ENCODE measurements around the gene DTNBP1.

Gene DTNBP1

DNA sequence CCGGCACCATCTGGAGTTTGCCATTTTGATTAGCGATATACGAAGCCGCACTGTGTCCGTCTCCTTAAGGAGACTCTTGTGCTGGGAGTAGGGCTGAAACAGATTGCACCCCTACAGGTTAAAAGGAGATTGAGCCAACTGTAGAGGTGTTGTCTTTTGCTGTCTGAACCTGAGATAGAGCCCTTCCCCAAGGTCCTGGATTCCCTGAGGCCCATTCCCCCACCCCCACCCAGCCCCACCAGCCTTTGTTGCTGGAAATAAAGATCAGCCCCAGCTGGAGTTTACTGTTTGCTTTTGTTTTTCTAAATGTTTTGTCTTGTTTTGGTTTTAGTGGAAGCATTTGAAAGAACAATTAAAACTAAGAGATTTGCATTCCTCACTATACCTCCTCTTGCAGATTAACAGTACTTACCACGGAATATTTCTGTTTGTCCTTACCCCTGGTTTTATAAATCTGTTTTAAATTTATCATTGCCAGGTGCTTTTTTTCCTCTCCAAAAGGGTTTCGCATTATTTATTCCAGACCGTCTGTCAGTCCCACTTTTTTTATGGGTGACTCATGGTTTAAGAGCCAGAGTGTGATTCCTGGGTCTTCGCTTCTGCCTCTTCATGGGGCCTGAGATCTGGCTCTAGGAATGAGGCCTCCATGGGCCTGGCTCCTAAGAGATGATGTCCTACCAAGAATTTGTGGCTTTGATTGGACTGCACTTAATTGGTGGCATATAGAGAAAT lies 169.2 kb downstream of the DTNBP1 start:
- H3K27me3 ChIP-seq (ENCODE audit: insufficient read depth, insufficient read length): no peaks in the 10 kb centered on the region
- no peak for TF ChIP-seq YY1 (IDR thresholded peaks at IDR 0.05; ENCODE audit: insufficient read depth, insufficient read length)
- no peak for TF ChIP-seq SUZ12 (IDR thresholded peaks at IDR 0.05; ENCODE audit: extremely low read depth, insufficient read depth, insufficient read length)
- TF ChIP-seq ZNF274 (IDR thresholded peaks at IDR 0.05; ENCODE audit: low read depth, low read length): no peak
- no peaks in the 10 kb centered on the region for H3K9me3 ChIP-seq (ENCODE audit: insufficient read depth, low read length)
- H3K9ac ChIP-seq (ENCODE audit: insufficient read length, low read depth): no peak overlapping the region
- H3K36me3 ChIP-seq (ENCODE audit: insufficient read depth, insufficient read length, low read length): peaks cover 49% of the 10 kb centered on the region
- H3K4me1 ChIP-seq (ENCODE audit: insufficient read depth, insufficient read length): peaks cover 6% of the 10 kb centered on the region
- peak; percentile 58 for DNase-seq (ENCODE audit: low read depth, low spot score)
- H3K4me3 ChIP-seq (ENCODE audit: insufficient read length, low read depth): no peak overlapping the region

DNA sequence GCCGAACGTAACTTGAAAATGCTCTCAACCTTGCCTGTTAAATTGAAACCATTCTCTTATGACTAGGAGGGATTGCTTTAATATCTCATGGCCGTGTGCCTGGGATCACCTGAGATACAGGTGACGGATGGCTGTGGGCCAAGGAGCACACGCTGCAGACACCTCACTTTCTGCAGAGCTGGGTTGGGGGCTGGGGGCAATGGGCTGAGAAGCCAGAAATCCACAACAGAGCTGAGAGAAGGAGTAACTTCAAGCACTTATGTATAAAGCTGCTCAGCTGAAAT lies 170.9 kb downstream of the DTNBP1 start:
- peaks cover 6% of the 10 kb centered on the region for H3K4me1 ChIP-seq (ENCODE audit: insufficient read depth, insufficient read length)
- no peaks in the 10 kb centered on the region for H3K27me3 ChIP-seq (ENCODE audit: insufficient read depth, insufficient read length)
- no peak for DNase-seq (ENCODE audit: low read depth, low spot score)
- peaks cover 54% of the 10 kb centered on the region for H3K36me3 ChIP-seq (ENCODE audit: insufficient read depth, insufficient read length, low read length)
- no peak overlapping the region for H3K9ac ChIP-seq (ENCODE audit: insufficient read length, low read depth)
- no peaks in the 10 kb centered on the region for H3K9me3 ChIP-seq (ENCODE audit: insufficient read depth, low read length)
- no peak for TF ChIP-seq SUZ12 (IDR thresholded peaks at IDR 0.05; ENCODE audit: extremely low read depth, insufficient read depth, insufficient read length)
- no peak for TF ChIP-seq YY1 (IDR thresholded peaks at IDR 0.05; ENCODE audit: insufficient read depth, insufficient read length)
- TF ChIP-seq ZNF274 (IDR thresholded peaks at IDR 0.05; ENCODE audit: low read depth, low read length): no peak
- H3K4me3 ChIP-seq (ENCODE audit: insufficient read length, low read depth): no peak overlapping the region

DNA sequence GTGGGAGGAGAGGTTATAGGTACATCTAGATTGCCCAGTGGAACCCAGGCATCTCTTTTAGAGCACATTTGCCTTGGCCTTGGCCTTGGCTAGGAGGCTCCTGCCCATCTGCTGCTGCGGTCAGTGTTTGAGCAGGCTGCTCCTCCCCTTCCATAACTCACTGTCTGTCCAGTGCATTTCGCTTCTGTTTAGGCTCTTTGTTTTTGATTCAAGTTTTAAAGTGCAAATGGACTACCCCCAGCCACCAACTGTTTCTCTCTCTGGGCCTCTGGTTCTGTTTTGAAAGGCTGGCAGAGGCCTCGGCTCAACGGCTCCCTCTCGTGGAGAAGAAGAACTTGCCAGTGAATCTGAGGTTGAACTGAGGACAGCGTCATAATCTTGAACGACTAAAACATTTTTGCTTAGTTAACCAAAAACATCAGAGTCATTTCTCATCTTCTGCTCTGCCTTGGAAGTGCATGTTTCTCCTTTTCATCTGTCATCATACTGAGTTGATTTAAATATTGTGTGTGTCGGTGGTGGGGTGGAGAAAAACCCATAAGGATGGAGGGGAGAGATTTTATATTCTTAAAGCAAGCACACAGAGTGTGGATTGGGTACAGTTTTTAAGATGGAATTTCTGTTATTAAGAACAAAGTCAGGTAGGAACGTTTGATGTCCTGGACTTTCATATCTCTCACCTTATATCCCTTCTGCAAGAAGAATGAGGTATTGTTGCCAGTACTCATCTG lies 171.4 kb downstream of the DTNBP1 start:
- no peak overlapping the region for H3K4me3 ChIP-seq (ENCODE audit: insufficient read length, low read depth)
- peaks cover 50% of the 10 kb centered on the region for H3K36me3 ChIP-seq (ENCODE audit: insufficient read depth, insufficient read length, low read length)
- peaks cover 6% of the 10 kb centered on the region for H3K4me1 ChIP-seq (ENCODE audit: insufficient read depth, insufficient read length)
- H3K9ac ChIP-seq (ENCODE audit: insufficient read length, low read depth): no peak overlapping the region
- H3K9me3 ChIP-seq (ENCODE audit: insufficient read depth, low read length): no peaks in the 10 kb centered on the region
- no peak for TF ChIP-seq ZNF274 (IDR thresholded peaks at IDR 0.05; ENCODE audit: low read depth, low read length)
- no peak for TF ChIP-seq SUZ12 (IDR thresholded peaks at IDR 0.05; ENCODE audit: extremely low read depth, insufficient read depth, insufficient read length)
- TF ChIP-seq YY1 (IDR thresholded peaks at IDR 0.05; ENCODE audit: insufficient read depth, insufficient read length): no peak
- H3K27me3 ChIP-seq (ENCODE audit: insufficient read depth, insufficient read length): no peaks in the 10 kb centered on the region
- DNase-seq (ENCODE audit: low read depth, low spot score): no peak

DNA sequence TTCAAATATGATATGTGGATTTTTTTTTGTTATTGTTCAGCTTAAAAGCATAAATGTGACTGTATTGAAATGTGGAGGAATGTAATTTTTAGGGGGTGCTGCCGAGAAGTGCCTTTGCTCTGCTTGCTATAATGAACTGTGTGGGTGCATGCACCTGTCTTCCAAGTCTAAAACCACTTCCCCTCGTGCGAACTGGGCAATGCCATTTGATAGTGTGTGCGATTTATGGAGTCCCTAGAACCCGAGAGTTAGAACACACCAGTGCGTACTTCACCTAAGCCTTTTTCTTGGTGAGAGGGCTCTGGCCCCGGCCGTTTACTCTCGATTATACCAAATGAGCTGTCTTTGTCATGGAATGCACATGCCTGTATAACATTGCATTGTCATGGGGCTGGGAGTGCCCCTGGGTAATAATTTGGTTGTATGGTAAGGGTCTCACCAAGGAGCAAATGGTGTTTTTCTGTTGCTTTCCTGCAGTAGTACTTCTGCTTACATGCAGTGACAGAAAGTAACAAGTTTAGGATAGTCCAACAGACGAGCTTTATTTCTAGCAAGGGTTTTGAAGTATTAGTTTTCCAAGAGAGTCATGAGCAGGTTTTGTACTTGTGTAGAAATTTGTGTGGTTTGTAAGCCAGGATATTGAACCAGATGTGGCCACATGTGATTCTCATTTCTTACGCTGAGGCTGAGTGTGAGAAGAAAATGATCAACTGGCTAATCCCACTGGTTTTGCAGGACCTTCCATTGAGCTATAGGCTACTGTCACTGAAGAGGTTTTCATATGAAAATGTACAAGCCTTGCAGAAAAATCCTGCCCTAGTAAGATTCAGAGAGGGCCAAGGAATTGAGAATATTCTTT lies 172.4 kb downstream of the DTNBP1 start:
- Histone ChIP-seq H3K27me3 (ENCODE audit: insufficient read depth, insufficient read length) (no peaks in the 10 kb centered on the region), H3K4me3 (ENCODE audit: insufficient read length, low read depth) (no peak overlapping the region), H3K9ac (ENCODE audit: insufficient read length, low read depth) (no peak overlapping the region), H3K36me3 (ENCODE audit: insufficient read depth, insufficient read length, low read length) (peaks cover 41% of the 10 kb centered on the region), H3K9me3 (ENCODE audit: insufficient read depth, low read length) (no peaks in the 10 kb centered on the region), H3K4me1 (ENCODE audit: insufficient read depth, insufficient read length) (peaks cover 6% of the 10 kb centered on the region)
- DNase-seq (ENCODE audit: low read depth, low spot score): no peak
- TF ChIP-seq YY1 (IDR thresholded peaks at IDR 0.05; ENCODE audit: insufficient read depth, insufficient read length) (no peak), SUZ12 (IDR thresholded peaks at IDR 0.05; ENCODE audit: extremely low read depth, insufficient read depth, insufficient read length) (no peak), ZNF274 (IDR thresholded peaks at IDR 0.05; ENCODE audit: low read depth, low read length) (no peak)

DNA sequence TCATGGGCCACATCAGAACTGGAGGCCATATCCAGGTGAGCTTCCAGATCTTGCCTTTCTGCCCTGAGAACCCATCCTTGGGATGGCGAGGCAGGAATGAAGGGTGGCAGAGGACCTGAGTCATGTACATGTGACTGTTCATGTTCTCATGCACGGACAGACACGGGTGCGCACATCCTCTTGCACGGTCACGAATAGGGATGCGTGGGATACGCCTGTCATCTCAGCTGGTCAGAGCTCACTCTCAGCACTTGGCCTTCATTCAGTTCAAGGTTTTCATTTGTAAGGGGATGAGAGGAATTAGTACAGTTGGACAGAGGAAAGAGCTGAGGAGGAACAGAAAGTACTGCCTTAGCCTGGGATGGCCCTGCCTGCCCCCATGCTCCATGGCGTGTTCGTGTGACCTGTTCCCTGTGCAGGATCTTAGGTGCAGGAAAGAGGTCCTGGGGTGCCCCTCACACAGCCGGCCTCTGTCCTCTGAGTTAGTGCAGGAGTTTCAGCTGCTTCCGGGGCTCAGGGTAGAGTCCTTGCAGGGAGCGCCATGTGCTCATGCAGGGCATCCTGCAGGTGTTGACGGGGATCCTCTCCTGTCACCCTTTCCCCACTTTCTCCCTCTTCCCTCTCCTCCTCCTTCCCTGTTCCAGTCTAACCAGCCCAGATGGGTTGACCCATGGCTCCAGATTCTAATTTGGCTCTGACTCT lies 173.4 kb downstream of the DTNBP1 start:
- Histone ChIP-seq H3K9me3 (ENCODE audit: insufficient read depth, low read length) (no peaks in the 10 kb centered on the region), H3K4me3 (ENCODE audit: insufficient read length, low read depth) (no peak overlapping the region), H3K27me3 (ENCODE audit: insufficient read depth, insufficient read length) (no peaks in the 10 kb centered on the region), H3K9ac (ENCODE audit: insufficient read length, low read depth) (no peak overlapping the region), H3K36me3 (ENCODE audit: insufficient read depth, insufficient read length, low read length) (peaks cover 34% of the 10 kb centered on the region), H3K4me1 (ENCODE audit: insufficient read depth, insufficient read length) (peaks cover 6% of the 10 kb centered on the region)
- TF ChIP-seq ZNF274 (IDR thresholded peaks at IDR 0.05; ENCODE audit: low read depth, low read length): no peak
- DNase-seq (ENCODE audit: low read depth, low spot score): no peak

DNA sequence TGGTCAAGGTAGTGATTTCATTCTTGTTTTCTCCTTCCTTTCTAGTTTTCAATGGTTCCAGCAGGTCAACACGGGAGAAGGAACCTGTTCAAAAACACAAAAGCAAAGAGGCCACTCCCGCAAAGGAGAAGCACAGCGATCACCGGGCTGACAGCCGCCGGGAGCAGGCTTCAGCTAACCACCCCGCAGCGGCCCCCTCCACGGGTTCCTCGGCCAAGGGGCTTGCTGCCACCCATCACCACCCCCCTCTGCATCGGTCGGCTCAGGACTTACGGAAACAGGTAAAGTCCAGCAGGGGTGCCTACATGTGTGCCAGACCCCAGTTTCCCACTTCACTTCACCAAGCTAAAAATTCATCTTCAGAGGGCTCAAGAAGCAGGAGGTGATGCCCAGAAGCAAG lies 175.6 kb downstream of the DTNBP1 start:
- H3K4me3 ChIP-seq (ENCODE audit: insufficient read length, low read depth): no peak overlapping the region
- peaks cover 34% of the 10 kb centered on the region for H3K36me3 ChIP-seq (ENCODE audit: insufficient read depth, insufficient read length, low read length)
- peaks cover 4% of the 10 kb centered on the region for H3K4me1 ChIP-seq (ENCODE audit: insufficient read depth, insufficient read length)
- H3K27me3 ChIP-seq (ENCODE audit: insufficient read depth, insufficient read length): no peaks in the 10 kb centered on the region
- no peak overlapping the region for H3K9ac ChIP-seq (ENCODE audit: insufficient read length, low read depth)
- DNase-seq (ENCODE audit: low read depth, low spot score): no peak
- no peaks in the 10 kb centered on the region for H3K9me3 ChIP-seq (ENCODE audit: insufficient read depth, low read length)
- no peak for TF ChIP-seq YY1 (IDR thresholded peaks at IDR 0.05; ENCODE audit: insufficient read depth, insufficient read length)
- no peak for TF ChIP-seq ZNF274 (IDR thresholded peaks at IDR 0.05; ENCODE audit: low read depth, low read length)
- TF ChIP-seq SUZ12 (IDR thresholded peaks at IDR 0.05; ENCODE audit: extremely low read depth, insufficient read depth, insufficient read length): no peak

Data from NT2/D1 (cell line).